ENCODE measurements around the gene H2BW2. TPM values are rescaled to one million over a fixed set of nuclear protein-coding genes. Genes with fewer than 3 reads are reported as not detected.

Gene H2BW2
- total RNA-seq (not detected), total RNA-seq (0 to 0.17 (median 0) reads per million in 172 experiments)
- polyA plus RNA-seq (2013, experiment 1 of 2), result not detected
- polyA plus RNA-seq (2013, experiment 2 of 2), result not detected

GRCh38 chrX:104039689-104040505 is at the start of gene H2BW2:
H2BW2 (plus strand) TSS chrX:104039956; CDS start chrX:104039995, 39 bp downstream.
- intact Hi-C loops (cut with DNase I, micrococcal nuclease), result no loop called here
- no peaks in the 10 kb centered on the region for H3K4me1 Mint-ChIP-seq (ENCODE audit: low read depth)
- H3K4me3 ChIP-seq (ENCODE audit: low read length), result no peak within 1 kb of the TSS
- H3K27ac ChIP-seq (ENCODE audit: low read depth in 1 of 2, low read length in 2 of 2), result no peak within 1 kb of the TSS
- H3K9me3 Mint-ChIP-seq, result no peaks in the 10 kb centered on the region
- TF ChIP-seq CTCF (IDR thresholded peaks at IDR 0.05), result no peak
- H3K36me3 Mint-ChIP-seq (ENCODE audit: low read depth), result no peaks in the 10 kb centered on the region
- no peaks in the 10 kb centered on the region for H3K9me3 ChIP-seq (ENCODE audit: control insufficient read depth in 1 of 2, insufficient read depth in 1 of 2, low read length in 2 of 2)
- H3K27me3 Mint-ChIP-seq, result peaks cover 43% of the 10 kb centered on the region
- ChIA-PET POLR2A (interaction anchor here (0.5 kb wide), 1 partner anchor 13 kb away, joined by 3 read pairs; no protein-coding TSS in a partner anchor), CTCF (no interaction called here)
- no peaks in the 10 kb centered on the region for H3K36me3 ChIP-seq (ENCODE audit: insufficient read depth, low read length)
- no peak within 1 kb of the TSS for H3K4me3 Mint-ChIP-seq
- DNase-seq (no peak), ATAC-seq (ENCODE audit: poor library complexity) (no peak)
- no peak within 1 kb of the TSS for H3K27ac Mint-ChIP-seq
- peaks cover 0 to 3% of the 10 kb centered on the region in 2 experiments for H3K27me3 ChIP-seq (ENCODE audit: control insufficient read depth in 1 of 2, insufficient read depth in 2 of 2, low read length in 2 of 2)
- H3K4me1 ChIP-seq (ENCODE audit: insufficient read depth, low read length), result no peaks in the 10 kb centered on the region

- POLR2A ChIA-PET, result no interaction called here
- H3K4me3 Mint-ChIP-seq, result no peak overlapping the region
- TF ChIP-seq CTCF (IDR thresholded peaks at IDR 0.05), result no peak
- Histone ChIP-seq H3K4me3 (ENCODE audit: low read length) (no peak overlapping the region), H3K9me3 (ENCODE audit: control insufficient read depth in 1 of 2, insufficient read depth in 1 of 2, low read length in 2 of 2) (no peaks in the 10 kb centered on the region), H3K36me3 (ENCODE audit: insufficient read depth, low read length) (no peaks in the 10 kb centered on the region), H3K4me1 (ENCODE audit: insufficient read depth, low read length) (no peaks in the 10 kb centered on the region), H3K27me3 (ENCODE audit: control insufficient read depth in 1 of 2, insufficient read depth in 2 of 2, low read length in 2 of 2) (no peaks in the 10 kb centered on the region), H3K27ac (ENCODE audit: low read depth in 1 of 2, low read length in 2 of 2) (no peak overlapping the region)
- no peaks in the 10 kb centered on the region for H3K4me1 Mint-ChIP-seq (ENCODE audit: low read depth)
- no peak for ATAC-seq (ENCODE audit: poor library complexity)
- H3K36me3 Mint-ChIP-seq (ENCODE audit: low read depth), result no peaks in the 10 kb centered on the region
- DNase-seq, result no peak
- no peaks in the 10 kb centered on the region for H3K9me3 Mint-ChIP-seq
- H3K27ac Mint-ChIP-seq, result no peak overlapping the region
- intact Hi-C loops (cut with DNase I, micrococcal nuclease), result no loop called here
- CTCF ChIA-PET, result no interaction called here
- H3K27me3 Mint-ChIP-seq, result peaks cover 7% of the 10 kb centered on the region
Observed at GRCh38 chrX:103999234-103999633, 40.5 kb upstream of the H2BW2 start.

- Histone ChIP-seq H3K27me3 (ENCODE audit: control insufficient read depth in 1 of 2, insufficient read depth in 2 of 2, low read length in 2 of 2) (peaks cover 0 to 3% of the 10 kb centered on the region in 2 experiments), H3K27ac (ENCODE audit: low read depth in 1 of 2, low read length in 2 of 2) (no peak overlapping the region), H3K36me3 (ENCODE audit: insufficient read depth, low read length) (no peaks in the 10 kb centered on the region), H3K4me1 (ENCODE audit: insufficient read depth, low read length) (no peaks in the 10 kb centered on the region), H3K9me3 (ENCODE audit: control insufficient read depth in 1 of 2, insufficient read depth in 1 of 2, low read length in 2 of 2) (no peaks in the 10 kb centered on the region), H3K4me3 (ENCODE audit: low read length) (no peak overlapping the region)
- DNase-seq, result no peak
- no peaks in the 10 kb centered on the region for H3K4me1 Mint-ChIP-seq (ENCODE audit: low read depth)
- no peaks in the 10 kb centered on the region for H3K36me3 Mint-ChIP-seq (ENCODE audit: low read depth)
- no peak overlapping the region for H3K4me3 Mint-ChIP-seq
- H3K27ac Mint-ChIP-seq, result no peak overlapping the region
- ChIA-PET CTCF (no interaction called here), POLR2A (no interaction called here)
- H3K27me3 Mint-ChIP-seq, result peaks cover 6% of the 10 kb centered on the region
- ATAC-seq (ENCODE audit: poor library complexity), result no peak
- no peak for TF ChIP-seq CTCF (IDR thresholded peaks at IDR 0.05)
- intact Hi-C loops (cut with DNase I, micrococcal nuclease), result no loop called here
- H3K9me3 Mint-ChIP-seq, result no peaks in the 10 kb centered on the region
Observed at GRCh38 chrX:104008831-104009230, 30.9 kb upstream of the H2BW2 start.
